HEK293 (cell line): ENCODE data around the gene LAP3.

Experiments
- CTCF ChIP-seq: fragments of 450-650 bp; formaldehyde crosslinking; IDR thresholded peaks from 2 replicates; pipeline ENCODE4 v1.5.1; 2016; ENCODE audit warnings: missing biosample characterization, missing genetic modification characterization
- MZF1 ChIP-seq: fragments of 450-650 bp; formaldehyde crosslinking; IDR thresholded peaks from 2 replicates; pipeline ENCODE4 v1.5.1; 2017; ENCODE audit warnings: missing biosample characterization, missing genetic modification characterization, borderline replicate concordance
- RBAK ChIP-seq: fragments of 450-650 bp; formaldehyde crosslinking; IDR thresholded peaks from 2 replicates; pipeline ENCODE4 v1.5.1; 2016; ENCODE audit warnings: missing biosample characterization, missing genetic modification characterization
- SP2 ChIP-seq: fragments of 450-650 bp; formaldehyde crosslinking; IDR thresholded peaks from 2 replicates; pipeline ENCODE4 v1.5.1; 2016; ENCODE audit warnings: missing biosample characterization, missing genetic modification characterization
- ZBTB21 ChIP-seq: fragments of 450-650 bp; formaldehyde crosslinking; IDR thresholded peaks from 2 replicates; pipeline ENCODE4 v1.5.1; 2017; ENCODE audit warnings: missing biosample characterization, missing genetic modification characterization
- ZBTB8A ChIP-seq: fragments of 450-650 bp; formaldehyde crosslinking; IDR thresholded peaks from 2 replicates; pipeline ENCODE4 v1.5.1; 2016; ENCODE audit warnings: missing biosample characterization, missing genetic modification characterization
- ZFP37 ChIP-seq: fragments of 450-650 bp; formaldehyde crosslinking; IDR thresholded peaks from 2 replicates; pipeline ENCODE4 v1.5.1; 2016; ENCODE audit warnings: missing biosample characterization, missing genetic modification characterization
- ZFP41 ChIP-seq: fragments of 450-650 bp; formaldehyde crosslinking; IDR thresholded peaks from 2 replicates; pipeline ENCODE4 v1.5.1; 2016; ENCODE audit warnings: missing biosample characterization, missing genetic modification characterization, borderline replicate concordance
- ZNF133 ChIP-seq: fragments of 450-650 bp; formaldehyde crosslinking; IDR thresholded peaks from 2 replicates; pipeline ENCODE4 v1.5.1; 2016; ENCODE audit warnings: missing biosample characterization, missing genetic modification characterization
- ZNF561 ChIP-seq: fragments of 450-650 bp; IDR thresholded peaks from 2 replicates; pipeline ENCODE4 v1.5.1; 2018; ENCODE audit warnings: missing biosample characterization, missing genetic modification characterization, borderline replicate concordance
- ZNF610 ChIP-seq: fragments of 450-650 bp; formaldehyde crosslinking; IDR thresholded peaks from 2 replicates; pipeline ENCODE4 v1.5.1; 2016; ENCODE audit warnings: missing biosample characterization, missing genetic modification characterization, borderline replicate concordance
- ZNF776 ChIP-seq: fragments of 450-650 bp; formaldehyde crosslinking; IDR thresholded peaks from 2 replicates; pipeline ENCODE4 v1.5.0; 2017; ENCODE audit warnings: missing biosample characterization, missing genetic modification characterization, borderline replicate concordance
- TF ChIP-seq, protein P1 (sequence below): fragments of 450-650 bp; formaldehyde crosslinking; IDR thresholded peaks from 2 replicates; pipeline ENCODE4 v1.5.1; 2016; ENCODE audit warnings: missing biosample characterization, missing genetic modification characterization

- TF ChIP-seq SP2 (no peak), ZBTB8A (tag by site-specific recombination) (no peak), CTCF (tag by site-specific recombination) (no peak), ZFP41 (tag by site-specific recombination) (no peak), ZNF610 (tag by site-specific recombination) (no peak), ZBTB21 (no peak), RBAK (tag by site-specific recombination) (no peak), MZF1 (tag by site-specific recombination) (no peak), ZNF561 (no peak), ZFP37 (tag by site-specific recombination) (no peak), ZNF776 (no peak), ZNF133 (no peak)
- TF ChIP-seq, protein P1, sequence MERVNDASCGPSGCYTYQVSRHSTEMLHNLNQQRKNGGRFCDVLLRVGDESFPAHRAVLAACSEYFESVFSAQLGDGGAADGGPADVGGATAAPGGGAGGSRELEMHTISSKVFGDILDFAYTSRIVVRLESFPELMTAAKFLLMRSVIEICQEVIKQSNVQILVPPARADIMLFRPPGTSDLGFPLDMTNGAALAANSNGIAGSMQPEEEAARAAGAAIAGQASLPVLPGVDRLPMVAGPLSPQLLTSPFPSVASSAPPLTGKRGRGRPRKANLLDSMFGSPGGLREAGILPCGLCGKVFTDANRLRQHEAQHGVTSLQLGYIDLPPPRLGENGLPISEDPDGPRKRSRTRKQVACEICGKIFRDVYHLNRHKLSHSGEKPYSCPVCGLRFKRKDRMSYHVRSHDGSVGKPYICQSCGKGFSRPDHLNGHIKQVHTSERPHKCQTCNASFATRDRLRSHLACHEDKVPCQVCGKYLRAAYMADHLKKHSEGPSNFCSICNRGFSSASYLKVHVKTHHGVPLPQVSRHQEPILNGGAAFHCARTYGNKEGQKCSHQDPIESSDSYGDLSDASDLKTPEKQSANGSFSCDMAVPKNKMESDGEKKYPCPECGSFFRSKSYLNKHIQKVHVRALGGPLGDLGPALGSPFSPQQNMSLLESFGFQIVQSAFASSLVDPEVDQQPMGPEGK (tag by site-specific recombination) = no peak
Observed at GRCh38 chr4:17623451-17624001, 46.5 kb downstream of the LAP3 start.
